Neural crest cell (in vitro differentiated cells): ENCODE results near the gene LY9. TPM values are rescaled to one million over a fixed set of nuclear protein-coding genes. Genes with fewer than 3 reads are reported as not detected.

Experiments
- DNase-seq: peaks from one replicate; pipeline ENCODE4 v3.0.0; 2021; ENCODE audit warnings: low read depth, mixed read lengths, low spot score
- H3K27ac Mint-ChIP-seq: one replicate; pipeline ENCODE4 v1.8.0; 2021; ENCODE audit warnings: mild to moderate bottlenecking, mixed read lengths; ENCODE audit not compliant: unreplicated experiment
- H3K27me3 Mint-ChIP-seq: 2 replicates; pipeline ENCODE4 v1.8.0; 2021; ENCODE audit warnings: low read depth, mild to moderate bottlenecking, mixed read lengths
- H3K36me3 Mint-ChIP-seq: 2 replicates; pipeline ENCODE4 v1.8.0; 2021; ENCODE audit warnings: low read depth, mild to moderate bottlenecking, mixed read lengths
- H3K4me1 Mint-ChIP-seq: 2 replicates; pipeline ENCODE4 v1.8.0; 2021; ENCODE audit warnings: mixed read lengths
- H3K4me3 Mint-ChIP-seq: one replicate; pipeline ENCODE4 v1.8.0; 2021; ENCODE audit warnings: mild to moderate bottlenecking, mixed read lengths
- H3K9me3 Mint-ChIP-seq: 2 replicates; pipeline ENCODE4 v1.8.0; 2021; ENCODE audit warnings: mixed read lengths
- CTCF ChIP-seq: fragments of 200-600 bp; sonication (generic); conservative IDR thresholded peaks from 2 replicates; pipeline ENCODE4 v1.5.0; 2021; ENCODE audit warnings: antibody characterized with exemption, mild to moderate bottlenecking
- total RNA-seq: library from RNA; stranded (reverse); gene quantifications from 2 replicates; pipeline ENCODE4 v1.2.1, GENCODE V29; 2021

Gene LY9
- total RNA-seq, 1 donor from 2014 or later: not detected

DNA sequence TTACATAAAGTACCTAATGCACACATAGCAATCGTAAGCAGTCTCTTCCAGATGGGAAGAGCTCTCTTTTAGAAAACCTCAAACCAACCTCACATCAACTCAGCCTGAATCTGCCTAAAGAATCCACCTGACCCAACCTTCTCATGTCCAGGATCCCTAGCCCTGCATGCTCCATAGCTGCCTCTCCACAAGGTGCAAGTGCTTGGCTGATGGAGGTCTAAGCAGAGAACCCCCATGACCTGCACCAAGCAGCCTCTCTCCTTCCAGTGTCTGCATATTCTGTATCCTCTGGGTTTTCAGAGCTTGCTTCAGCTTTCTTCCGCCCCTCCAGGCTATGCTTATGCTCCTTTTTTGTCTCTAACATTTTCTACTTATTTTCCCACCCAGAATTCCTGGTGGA is 2.5 kb downstream of the LY9 start:
- no peaks in the 10 kb centered on the region for H3K27me3 Mint-ChIP-seq
- no peak for DNase-seq
- H3K9me3 Mint-ChIP-seq: no peaks in the 10 kb centered on the region
- no peaks in the 10 kb centered on the region for H3K4me1 Mint-ChIP-seq
- no peaks in the 10 kb centered on the region for H3K36me3 Mint-ChIP-seq
- no peak overlapping the region for H3K27ac Mint-ChIP-seq
- TF ChIP-seq CTCF: no peak
- H3K4me3 Mint-ChIP-seq: no peak overlapping the region

GRCh38 chr1:160799641-160800040 is 3.7 kb downstream of the LY9 start:
- no peak for DNase-seq
- peaks cover under 1% of the 10 kb centered on the region for H3K36me3 Mint-ChIP-seq
- peaks cover 3% of the 10 kb centered on the region for H3K9me3 Mint-ChIP-seq
- no peak overlapping the region for H3K4me3 Mint-ChIP-seq
- H3K4me1 Mint-ChIP-seq: no peaks in the 10 kb centered on the region
- TF ChIP-seq CTCF: no peak
- no peak overlapping the region for H3K27ac Mint-ChIP-seq
- H3K27me3 Mint-ChIP-seq: peaks cover 1% of the 10 kb centered on the region

- no peak overlapping the region for H3K4me3 Mint-ChIP-seq
- peaks cover 4% of the 10 kb centered on the region for H3K36me3 Mint-ChIP-seq
- no peaks in the 10 kb centered on the region for H3K4me1 Mint-ChIP-seq
Observed at GRCh38 chr1:160800142-160800541, 4.2 kb downstream of the LY9 start.

GRCh38 chr1:160800645-160801408 is 4.9 kb downstream of the LY9 start:
- Mint-ChIP-seq H3K4me1 (no peaks in the 10 kb centered on the region), H3K27me3 (peaks cover 6% of the 10 kb centered on the region), H3K4me3 (no peak overlapping the region), H3K27ac (no peak overlapping the region), H3K36me3 (peaks cover 4% of the 10 kb centered on the region), H3K9me3 (peaks cover 9% of the 10 kb centered on the region)
- DNase-seq: no peak
- TF ChIP-seq CTCF: no peak

More at GRCh38 chr1:160800142-160800541, 4.2 kb downstream of the LY9 start:
- TF ChIP-seq CTCF: no peak
- no peak for DNase-seq
- no peak overlapping the region for H3K27ac Mint-ChIP-seq
- peaks cover 6% of the 10 kb centered on the region for H3K9me3 Mint-ChIP-seq
- H3K27me3 Mint-ChIP-seq: peaks cover 6% of the 10 kb centered on the region

GRCh38 chr1:160801836-160802580 is 6.0 kb downstream of the LY9 start:
- Mint-ChIP-seq H3K27me3 (peaks cover 10% of the 10 kb centered on the region), H3K27ac (no peak overlapping the region), H3K4me1 (no peaks in the 10 kb centered on the region), H3K4me3 (no peak overlapping the region), H3K36me3 (peaks cover 11% of the 10 kb centered on the region), H3K9me3 (peaks cover 17% of the 10 kb centered on the region)
- no peak for TF ChIP-seq CTCF
- no peak for DNase-seq
